ENCODE results near the gene RHOB. TPM values are rescaled to one million over a fixed set of nuclear protein-coding genes. Genes with fewer than 3 reads are reported as not detected.

RHOB gene
- polyA plus RNA-seq, 1 experiment = 45.5 TPM

- no peak for DNase-seq (ENCODE audit: low read depth, low spot score)
- no peaks in the 10 kb centered on the region; the same call in 1 of the 2 replicates for H3K9me3 ChIP-seq (ENCODE audit: control insufficient read depth, insufficient read depth, low read length)
- H3K27ac ChIP-seq (ENCODE audit: low read depth, low read length) = no peak overlapping the region
- no peak overlapping the region for H3K4me3 ChIP-seq (ENCODE audit: low read depth, low read length)
- POLR2A ChIA-PET = no interaction called here
- H3K27me3 ChIP-seq (ENCODE audit: control insufficient read depth, insufficient read depth, low read length) = peaks cover 4% of the 10 kb centered on the region
- TF ChIP-seq, protein P1, sequence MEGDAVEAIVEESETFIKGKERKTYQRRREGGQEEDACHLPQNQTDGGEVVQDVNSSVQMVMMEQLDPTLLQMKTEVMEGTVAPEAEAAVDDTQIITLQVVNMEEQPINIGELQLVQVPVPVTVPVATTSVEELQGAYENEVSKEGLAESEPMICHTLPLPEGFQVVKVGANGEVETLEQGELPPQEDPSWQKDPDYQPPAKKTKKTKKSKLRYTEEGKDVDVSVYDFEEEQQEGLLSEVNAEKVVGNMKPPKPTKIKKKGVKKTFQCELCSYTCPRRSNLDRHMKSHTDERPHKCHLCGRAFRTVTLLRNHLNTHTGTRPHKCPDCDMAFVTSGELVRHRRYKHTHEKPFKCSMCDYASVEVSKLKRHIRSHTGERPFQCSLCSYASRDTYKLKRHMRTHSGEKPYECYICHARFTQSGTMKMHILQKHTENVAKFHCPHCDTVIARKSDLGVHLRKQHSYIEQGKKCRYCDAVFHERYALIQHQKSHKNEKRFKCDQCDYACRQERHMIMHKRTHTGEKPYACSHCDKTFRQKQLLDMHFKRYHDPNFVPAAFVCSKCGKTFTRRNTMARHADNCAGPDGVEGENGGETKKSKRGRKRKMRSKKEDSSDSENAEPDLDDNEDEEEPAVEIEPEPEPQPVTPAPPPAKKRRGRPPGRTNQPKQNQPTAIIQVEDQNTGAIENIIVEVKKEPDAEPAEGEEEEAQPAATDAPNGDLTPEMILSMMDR (IDR thresholded peaks at IDR 0.05; ENCODE audit: low read depth, low read length) = no peak
- CTCF ChIA-PET = no interaction called here
Observed at GRCh38 chr2:20470211-20470610, 23.3 kb downstream of the RHOB start.

DNA sequence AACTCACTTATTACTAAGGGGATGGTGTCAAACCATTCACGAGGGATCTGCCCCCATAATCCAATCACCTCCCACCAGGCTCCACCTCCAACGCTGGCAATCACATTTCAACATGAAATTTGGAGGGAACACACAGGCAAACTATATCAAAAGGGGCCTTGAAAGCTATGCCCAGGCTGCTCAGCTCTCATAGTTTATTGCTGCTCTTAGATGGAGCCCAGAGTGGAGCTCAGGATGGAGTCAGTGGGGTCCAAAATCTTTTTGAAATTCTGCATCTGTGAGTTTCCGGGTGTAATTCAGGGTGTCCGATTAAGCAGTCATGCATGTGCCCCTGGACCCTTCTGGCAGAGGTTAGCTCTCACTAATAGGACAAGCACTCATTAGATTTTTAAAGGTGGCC is 24.3 kb downstream of the RHOB start:
- Histone ChIP-seq H3K9me3 (ENCODE audit: control insufficient read depth, insufficient read depth, low read length) (no peaks in the 10 kb centered on the region; the same call in 1 of the 2 replicates), H3K4me3 (ENCODE audit: low read depth, low read length) (no peak overlapping the region), H3K27me3 (ENCODE audit: control insufficient read depth, insufficient read depth, low read length) (peaks cover 4% of the 10 kb centered on the region), H3K27ac (ENCODE audit: low read depth, low read length) (no peak overlapping the region)
- ChIA-PET CTCF (no interaction called here), POLR2A (no interaction called here)
- TF ChIP-seq, protein P1 (IDR thresholded peaks at IDR 0.05; ENCODE audit: low read depth, low read length) = no peak
- DNase-seq (ENCODE audit: low read depth, low spot score) = no peak

GRCh38 chr2:20471902-20472559 is 25.2 kb downstream of the RHOB start:
- DNase-seq (ENCODE audit: low read depth, low spot score) = no peak
- Histone ChIP-seq H3K27ac (ENCODE audit: low read depth, low read length) (no peak overlapping the region), H3K4me3 (ENCODE audit: low read depth, low read length) (no peak overlapping the region), H3K27me3 (ENCODE audit: control insufficient read depth, insufficient read depth, low read length) (peaks cover 4% of the 10 kb centered on the region), H3K9me3 (ENCODE audit: control insufficient read depth, insufficient read depth, low read length) (no peaks in the 10 kb centered on the region; the same call in 1 of the 2 replicates)
- ChIA-PET CTCF (no interaction called here), POLR2A (no interaction called here)
- TF ChIP-seq, protein P1 (IDR thresholded peaks at IDR 0.05; ENCODE audit: low read depth, low read length) = no peak

GRCh38 chr2:20472569-20472968 is 25.7 kb downstream of the RHOB start:
- CTCF ChIA-PET = no interaction called here
- Histone ChIP-seq H3K27ac (ENCODE audit: low read depth, low read length) (no peak overlapping the region), H3K27me3 (ENCODE audit: control insufficient read depth, insufficient read depth, low read length) (peaks cover 4% of the 10 kb centered on the region), H3K9me3 (ENCODE audit: control insufficient read depth, insufficient read depth, low read length) (no peaks in the 10 kb centered on the region; the same call in 1 of the 2 replicates), H3K4me3 (ENCODE audit: low read depth, low read length) (no peak overlapping the region)
- no peak for DNase-seq (ENCODE audit: low read depth, low spot score)
- POLR2A ChIA-PET = interaction anchor here (2.4 kb wide), 1 partner anchor 26 kb away, joined by 7 read pairs; the partner anchor contains the start of gene RHOB
- TF ChIP-seq, protein P1 (IDR thresholded peaks at IDR 0.05; ENCODE audit: low read depth, low read length) = no peak

GRCh38 chr2:20473128-20473527 is 26.3 kb downstream of the RHOB start:
- H3K4me3 ChIP-seq (ENCODE audit: low read depth, low read length) = no peak overlapping the region
- DNase-seq (ENCODE audit: low read depth, low spot score) = no peak
- peaks cover 4% of the 10 kb centered on the region for H3K27me3 ChIP-seq (ENCODE audit: control insufficient read depth, insufficient read depth, low read length)
- POLR2A ChIA-PET = interaction anchor here (2.4 kb wide), 1 partner anchor 26 kb away, joined by 7 read pairs; the partner anchor contains the start of gene RHOB
- TF ChIP-seq, protein P1 (IDR thresholded peaks at IDR 0.05; ENCODE audit: low read depth, low read length) = no peak
- CTCF ChIA-PET = no interaction called here
- no peaks in the 10 kb centered on the region; the same call in 1 of the 2 replicates for H3K9me3 ChIP-seq (ENCODE audit: control insufficient read depth, insufficient read depth, low read length)
- H3K27ac ChIP-seq (ENCODE audit: low read depth, low read length) = no peak overlapping the region
